HAP-1 (cell line): ENCODE data around the gene PBX1.
A peak's percentile ranks its signal among the peaks of the same experiment; 100 is the strongest.

ENCODE experiments used
- DNase-seq, 2 experiments: peaks; one replicate each; pipeline ENCODE4 v3.0.0-alpha.2; 2016 to 2020; ENCODE audit warnings: low spot score in 2 of 2
- H3K27me3 ChIP-seq: fragments of 250-450 bp; sonication (Bioruptor Pico); 2 replicates; pipeline ENCODE4 v1.5.1; 2020; ENCODE audit warnings: low read depth, mild to moderate bottlenecking, moderate library complexity
- H3K36me3 ChIP-seq: fragments of 250-450 bp; sonication (Bioruptor Pico); replicated peaks from 2 replicates; pipeline ENCODE4 v1.5.1; 2020; ENCODE audit warnings: mild to moderate bottlenecking
- H3K4me1 ChIP-seq: fragments of 250-450 bp; sonication (Bioruptor Pico); 2 replicates; pipeline ENCODE4 v1.5.1; 2020; ENCODE audit warnings: mild to moderate bottlenecking
- H3K4me3 ChIP-seq: fragments of 250-450 bp; sonication (Bioruptor Pico); 2 replicates; pipeline ENCODE4 v1.5.1; 2020; ENCODE audit warnings: mild to moderate bottlenecking, moderate library complexity
- H3K9me3 ChIP-seq: fragments of 250-450 bp; sonication (Bioruptor Pico); 2 replicates; pipeline ENCODE4 v1.5.1; 2020; ENCODE audit warnings: mild to moderate bottlenecking, moderate library complexity
- in situ Hi-C: fragments of 300-500 bp; cut with MboI; formaldehyde crosslinking; loops from 3 replicates; pipeline ENCODE4 v1.14.3; 2020; ENCODE audit warnings: low sequenced_read_pairs, inconsistent platforms, mixed read lengths

PBX1 gene

DNA sequence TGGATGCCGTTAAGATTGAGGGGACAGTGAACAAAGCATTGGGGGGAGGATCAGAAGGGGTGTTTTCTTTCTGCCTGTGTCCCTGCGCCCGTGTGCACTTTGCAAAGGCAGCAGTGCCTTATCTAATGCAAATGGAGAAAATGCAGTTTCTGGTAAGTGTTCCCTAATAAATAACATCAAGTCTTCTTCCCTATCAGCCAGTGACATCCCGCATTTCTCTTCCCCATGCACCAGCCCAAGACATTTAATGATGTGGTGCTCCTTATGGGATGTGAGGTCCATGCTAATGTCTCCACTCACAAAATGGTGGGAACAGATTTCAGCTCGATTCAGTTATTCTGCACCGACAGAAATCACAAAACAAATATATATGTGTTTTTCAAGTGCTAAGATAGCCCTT lies 111.8 kb downstream of the PBX1 start:
- DNase-seq, result no peak
- Histone ChIP-seq H3K9me3 (no peaks in the 10 kb centered on the region; the same call in none of the 2 replicates), H3K4me1 (peaks cover 5% of the 10 kb centered on the region; the same call in 1 of the 2 replicates), H3K36me3 (no peaks in the 10 kb centered on the region), H3K4me3 (no peak overlapping the region), H3K27me3 (no peaks in the 10 kb centered on the region)
- in situ Hi-C loops, result no loop called here

GRCh38 chr1:164671323-164671965 lies 112.5 kb downstream of the PBX1 start:
- no peak overlapping the region for H3K4me3 ChIP-seq
- in situ Hi-C loops, result no loop called here
- H3K36me3 ChIP-seq, result no peaks in the 10 kb centered on the region
- DNase-seq, result no peak
- H3K4me1 ChIP-seq, result peaks cover 5% of the 10 kb centered on the region; the same call in 1 of the 2 replicates
- no peaks in the 10 kb centered on the region for H3K27me3 ChIP-seq
- H3K9me3 ChIP-seq, result no peaks in the 10 kb centered on the region; the same call in none of the 2 replicates

DNA sequence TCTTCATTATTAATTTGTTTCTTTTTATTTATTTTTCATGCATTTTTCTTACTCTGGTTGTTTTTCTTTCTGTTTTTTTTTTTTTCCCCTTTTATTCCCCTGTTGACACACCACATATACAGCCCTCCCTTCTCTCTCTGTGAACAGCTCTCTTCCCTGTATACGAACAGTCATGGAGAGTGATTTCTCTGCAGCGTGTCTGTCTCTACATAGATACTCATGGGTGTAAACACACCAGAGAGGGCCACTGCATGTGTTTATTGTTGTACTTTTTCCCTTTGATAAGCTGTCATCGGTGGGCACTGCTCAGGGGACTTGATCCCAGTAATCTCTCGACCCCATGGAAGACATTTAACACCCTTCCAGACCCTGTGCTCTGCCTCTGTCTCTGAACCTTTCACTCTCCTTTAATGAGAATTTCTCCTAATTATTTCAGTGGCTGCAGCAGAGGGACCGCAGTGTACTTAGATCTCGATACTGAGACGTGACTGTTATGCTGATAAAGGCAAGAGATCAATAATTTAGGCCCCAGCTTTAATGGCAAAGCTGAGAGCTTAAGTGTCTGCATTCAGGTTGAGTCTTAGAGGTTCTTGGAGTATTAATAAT lies 113.1 kb downstream of the PBX1 start:
- in situ Hi-C loops, result no loop called here
- Histone ChIP-seq H3K36me3 (no peaks in the 10 kb centered on the region), H3K4me1 (peaks cover 5% of the 10 kb centered on the region; the same call in 1 of the 2 replicates), H3K4me3 (no peak overlapping the region), H3K27me3 (no peaks in the 10 kb centered on the region), H3K9me3 (no peaks in the 10 kb centered on the region; the same call in none of the 2 replicates)
- no peak for DNase-seq

DNA sequence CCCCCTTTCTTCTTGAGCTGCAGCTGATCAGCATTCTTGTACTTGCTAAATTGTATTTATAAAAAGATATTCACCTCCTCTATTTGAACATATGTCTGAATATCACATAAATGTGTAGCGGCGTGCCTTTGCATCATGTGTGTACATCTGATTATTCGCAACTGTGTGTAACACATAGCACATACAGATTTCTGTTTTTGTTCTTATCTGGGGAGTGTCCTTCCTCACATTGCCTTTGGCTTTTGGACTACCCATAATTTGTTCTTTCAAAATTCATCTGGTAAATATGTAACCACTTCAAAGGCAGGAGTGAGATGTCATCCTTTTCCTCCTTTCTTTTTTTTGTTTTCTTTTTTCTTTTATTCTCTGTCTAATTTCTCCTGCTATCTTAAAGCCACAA lies 113.6 kb downstream of the PBX1 start:
- peaks cover 5% of the 10 kb centered on the region; the same call in 1 of the 2 replicates for H3K4me1 ChIP-seq
- in situ Hi-C loops, result no loop called here
- no peak for DNase-seq

DNA sequence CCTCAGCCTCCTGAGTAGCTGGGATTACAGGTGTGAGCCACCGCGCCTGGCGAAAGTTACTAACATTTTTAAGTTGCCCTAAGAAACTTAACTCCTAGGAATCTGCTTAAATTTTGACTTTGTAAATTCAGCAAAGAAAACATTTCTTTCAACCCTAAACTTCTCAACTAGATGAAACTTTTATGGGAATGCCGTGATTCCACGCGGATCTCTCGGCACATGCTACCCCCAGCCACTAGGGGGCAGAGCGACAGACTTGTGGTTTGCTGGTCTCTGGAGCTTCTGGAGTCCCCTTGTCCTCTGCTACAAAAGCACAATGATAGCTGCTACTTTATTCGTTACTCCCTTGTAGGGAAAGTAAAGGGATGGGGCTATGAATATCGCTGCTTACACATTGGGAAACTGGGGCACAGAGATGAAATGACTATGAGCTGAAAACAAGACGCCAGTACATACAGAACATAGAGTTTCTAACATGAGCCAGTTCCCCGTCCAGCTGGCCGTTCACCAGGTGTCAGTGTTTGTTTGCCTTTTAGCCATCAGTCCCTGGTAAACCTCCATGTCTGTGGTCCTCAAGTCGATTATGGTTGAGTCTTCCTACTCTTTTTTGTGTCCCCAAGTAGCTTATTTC lies 114.7 kb downstream of the PBX1 start:
- Histone ChIP-seq H3K4me3 (no peak overlapping the region), H3K9me3 (no peaks in the 10 kb centered on the region; the same call in none of the 2 replicates), H3K36me3 (no peaks in the 10 kb centered on the region), H3K4me1 (peaks cover 5% of the 10 kb centered on the region; the same call in 1 of the 2 replicates), H3K27me3 (no peaks in the 10 kb centered on the region)
- in situ Hi-C loops, result no loop called here
- peak in 1 of 2 experiments; percentile 59 for DNase-seq

More for the DNA sequence above, 113.6 kb downstream of the PBX1 start:
- no peaks in the 10 kb centered on the region for H3K36me3 ChIP-seq
- no peak overlapping the region for H3K4me3 ChIP-seq
- H3K9me3 ChIP-seq, result no peaks in the 10 kb centered on the region; the same call in none of the 2 replicates
- H3K27me3 ChIP-seq, result no peaks in the 10 kb centered on the region

DNA sequence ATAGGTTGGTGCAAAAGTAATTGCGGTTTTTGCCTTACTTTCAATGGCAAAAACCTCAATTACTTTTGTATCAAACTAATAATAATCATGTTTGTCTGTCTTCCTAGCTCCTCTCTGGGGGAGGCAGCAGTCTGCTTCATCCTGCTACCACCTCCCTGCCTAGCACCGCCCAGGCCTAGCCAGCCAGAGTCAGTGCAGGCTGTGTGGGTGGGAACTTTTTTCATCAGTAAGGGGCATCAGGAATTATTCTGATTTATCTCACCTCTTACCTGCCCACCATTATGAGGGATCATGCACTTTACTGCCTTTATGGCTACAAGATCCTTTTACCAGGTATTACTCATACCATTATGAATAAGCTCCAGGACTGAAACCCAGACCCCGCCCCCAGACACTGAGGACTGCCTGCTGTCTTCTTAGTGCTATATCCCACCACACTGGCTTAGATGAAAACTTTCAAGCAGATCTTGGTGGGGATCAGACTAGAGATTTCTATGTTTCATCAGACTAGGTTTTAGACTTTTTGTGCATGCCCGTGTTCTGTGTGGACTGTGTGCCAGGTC lies 116.4 kb downstream of the PBX1 start:
- no peaks in the 10 kb centered on the region for H3K27me3 ChIP-seq
- H3K36me3 ChIP-seq, result no peaks in the 10 kb centered on the region
- H3K9me3 ChIP-seq, result no peaks in the 10 kb centered on the region
- H3K4me3 ChIP-seq, result no peak overlapping the region
- H3K4me1 ChIP-seq, result peaks cover 5% of the 10 kb centered on the region; the same call in 1 of the 2 replicates
- DNase-seq, result no peak
- in situ Hi-C loops, result no loop called here

- no peaks in the 10 kb centered on the region for H3K36me3 ChIP-seq
- H3K9me3 ChIP-seq, result no peaks in the 10 kb centered on the region
- no peak overlapping the region for H3K4me3 ChIP-seq
- in situ Hi-C loops, result no loop called here
- H3K4me1 ChIP-seq, result no peaks in the 10 kb centered on the region
- DNase-seq, result no peak
- no peaks in the 10 kb centered on the region for H3K27me3 ChIP-seq
Measured at GRCh38 chr1:164678136-164678700, 119.2 kb downstream of the PBX1 start.

GRCh38 chr1:164682570-164682969 lies 123.6 kb downstream of the PBX1 start:
- no peak for DNase-seq
- in situ Hi-C loops, result no loop called here
- Histone ChIP-seq H3K9me3 (no peaks in the 10 kb centered on the region), H3K4me3 (no peak overlapping the region), H3K4me1 (no peaks in the 10 kb centered on the region), H3K27me3 (no peaks in the 10 kb centered on the region), H3K36me3 (no peaks in the 10 kb centered on the region)

DNA sequence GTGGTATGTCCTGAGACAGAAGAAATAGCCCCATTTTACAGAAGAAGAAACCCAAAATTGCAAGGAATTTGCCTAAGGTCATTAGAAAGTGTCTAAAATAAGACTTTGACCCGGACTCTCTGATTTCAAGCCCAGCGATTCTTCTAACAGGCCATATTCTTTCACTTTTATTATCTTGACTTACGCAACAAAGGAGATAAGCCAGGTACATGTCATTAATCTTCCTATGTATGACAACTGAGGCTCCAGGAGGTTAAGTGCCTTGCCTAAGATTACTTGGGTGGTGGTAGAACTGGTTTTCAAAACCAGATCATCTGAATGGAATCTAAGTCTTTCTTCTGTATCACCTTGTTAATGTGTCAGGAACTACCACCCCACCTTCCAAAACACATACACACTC lies 124.3 kb downstream of the PBX1 start:
- Histone ChIP-seq H3K27me3 (no peaks in the 10 kb centered on the region), H3K36me3 (no peaks in the 10 kb centered on the region), H3K4me1 (no peaks in the 10 kb centered on the region), H3K4me3 (no peak overlapping the region), H3K9me3 (no peaks in the 10 kb centered on the region)
- in situ Hi-C loops, result no loop called here
- DNase-seq, result no peak

- no peaks in the 10 kb centered on the region for H3K27me3 ChIP-seq
- in situ Hi-C loops, result no loop called here
Measured at GRCh38 chr1:164685266-164686035, 126.5 kb downstream of the PBX1 start.

DNA sequence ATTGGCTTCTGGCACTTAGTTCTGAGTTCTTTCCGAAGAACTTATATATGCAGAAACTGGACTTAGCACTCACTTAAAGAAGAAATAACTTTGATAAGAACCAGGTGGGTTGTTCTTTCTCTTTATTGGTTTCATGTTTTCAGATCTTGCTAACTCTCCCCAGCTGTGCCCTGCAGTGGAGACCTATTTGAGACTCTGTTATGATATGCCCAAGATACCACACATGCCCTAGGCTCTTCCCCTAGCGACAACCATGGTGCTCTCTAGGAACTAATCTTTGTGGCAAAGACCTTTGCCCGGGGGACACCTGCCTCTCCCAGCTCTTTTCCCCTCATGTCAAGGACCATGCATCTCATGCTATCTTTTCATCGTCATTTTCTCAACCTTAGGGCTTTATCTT lies 128.8 kb downstream of the PBX1 start:
- in situ Hi-C loops, result no loop called here

More at GRCh38 chr1:164685266-164686035, 126.5 kb downstream of the PBX1 start:
- no peaks in the 10 kb centered on the region for H3K9me3 ChIP-seq
- DNase-seq, result no peak
- no peak overlapping the region for H3K4me3 ChIP-seq
- no peaks in the 10 kb centered on the region for H3K36me3 ChIP-seq
- H3K4me1 ChIP-seq, result no peaks in the 10 kb centered on the region

GRCh38 chr1:164688791-164689190 lies 129.8 kb downstream of the PBX1 start:
- in situ Hi-C loops, result no loop called here
- Histone ChIP-seq H3K4me3 (no peak overlapping the region), H3K9me3 (no peaks in the 10 kb centered on the region), H3K36me3 (no peaks in the 10 kb centered on the region), H3K4me1 (no peaks in the 10 kb centered on the region), H3K27me3 (no peaks in the 10 kb centered on the region)
- DNase-seq, result no peak

More for the DNA sequence above, 128.8 kb downstream of the PBX1 start:
- no peaks in the 10 kb centered on the region for H3K9me3 ChIP-seq
- no peak for DNase-seq
- H3K4me1 ChIP-seq, result no peaks in the 10 kb centered on the region
- no peaks in the 10 kb centered on the region for H3K27me3 ChIP-seq
- no peaks in the 10 kb centered on the region for H3K36me3 ChIP-seq
- H3K4me3 ChIP-seq, result no peak overlapping the region
